Stimulated activated naive CD8-positive, alpha-beta T cell treated with anti-CD3 and anti-CD28 coated beads, Interleukin-15, Interleukin-2, amounts not matched to agents 100 U/mL and 50 U/mL, for 24 hours (primary cell): ENCODE data around the gene HHIP.

Experiments used
- ATAC-seq: fragments of 150-1000 bp; cut with Tn5 transposase; one replicate; pipeline ENCODE4 v1.10.0; 2021
- DNase-seq: peaks from one replicate; pipeline ENCODE4 v3.0.0; 2021

HHIP gene, protein sequence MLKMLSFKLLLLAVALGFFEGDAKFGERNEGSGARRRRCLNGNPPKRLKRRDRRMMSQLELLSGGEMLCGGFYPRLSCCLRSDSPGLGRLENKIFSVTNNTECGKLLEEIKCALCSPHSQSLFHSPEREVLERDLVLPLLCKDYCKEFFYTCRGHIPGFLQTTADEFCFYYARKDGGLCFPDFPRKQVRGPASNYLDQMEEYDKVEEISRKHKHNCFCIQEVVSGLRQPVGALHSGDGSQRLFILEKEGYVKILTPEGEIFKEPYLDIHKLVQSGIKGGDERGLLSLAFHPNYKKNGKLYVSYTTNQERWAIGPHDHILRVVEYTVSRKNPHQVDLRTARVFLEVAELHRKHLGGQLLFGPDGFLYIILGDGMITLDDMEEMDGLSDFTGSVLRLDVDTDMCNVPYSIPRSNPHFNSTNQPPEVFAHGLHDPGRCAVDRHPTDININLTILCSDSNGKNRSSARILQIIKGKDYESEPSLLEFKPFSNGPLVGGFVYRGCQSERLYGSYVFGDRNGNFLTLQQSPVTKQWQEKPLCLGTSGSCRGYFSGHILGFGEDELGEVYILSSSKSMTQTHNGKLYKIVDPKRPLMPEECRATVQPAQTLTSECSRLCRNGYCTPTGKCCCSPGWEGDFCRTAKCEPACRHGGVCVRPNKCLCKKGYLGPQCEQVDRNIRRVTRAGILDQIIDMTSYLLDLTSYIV

DNA sequence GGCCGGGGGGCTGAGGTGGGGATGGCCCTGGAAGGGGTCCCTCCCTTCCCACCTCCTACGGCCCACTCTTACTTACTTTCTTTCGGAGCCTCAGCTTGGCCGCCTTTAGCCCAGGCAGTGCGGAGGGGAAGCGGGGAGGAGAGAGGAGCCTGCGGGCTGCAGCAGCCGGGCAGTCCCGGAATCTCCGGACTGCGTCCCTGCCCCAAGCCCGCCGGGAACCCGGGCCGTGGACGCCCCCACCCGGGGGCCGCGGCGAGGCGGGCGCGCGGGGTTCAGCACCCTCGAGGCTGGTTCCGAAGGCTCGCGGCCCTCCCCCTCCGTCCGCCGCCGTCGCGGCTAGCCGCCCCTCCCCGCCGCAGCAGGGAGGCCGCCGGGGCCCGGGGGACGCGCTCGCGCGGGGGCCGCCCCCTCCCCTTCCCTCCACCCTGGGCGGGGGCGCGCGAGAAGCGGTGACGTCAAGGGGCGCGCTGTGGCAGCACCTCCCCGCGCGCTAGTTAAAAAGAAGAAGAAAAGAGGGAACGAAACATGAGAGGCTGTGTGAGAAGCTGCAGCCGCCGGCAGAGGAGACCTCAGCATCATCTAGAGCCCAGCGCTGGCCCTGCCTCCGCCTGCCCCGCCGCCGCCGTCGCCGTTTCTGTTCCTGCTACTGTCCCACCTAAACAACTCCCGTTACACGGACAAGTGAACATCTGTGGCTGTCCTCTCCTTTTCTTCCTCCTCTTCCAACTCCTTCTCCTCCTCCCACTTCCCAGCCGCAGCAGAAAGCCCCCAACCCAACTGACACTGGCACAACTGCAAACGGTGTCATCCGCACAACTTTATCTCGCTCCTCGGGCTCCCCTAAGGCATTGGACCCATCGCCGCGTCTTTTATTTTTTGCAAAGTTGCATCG is at the start of gene HHIP:
TSS of gene HHIP (plus strand) at position 526 of the 892 bp plus-strand sequence. CDS start 520 bp downstream, outside the sequence.
- DNase-seq (no peak), ATAC-seq (peak; percentile 28)

DNA sequence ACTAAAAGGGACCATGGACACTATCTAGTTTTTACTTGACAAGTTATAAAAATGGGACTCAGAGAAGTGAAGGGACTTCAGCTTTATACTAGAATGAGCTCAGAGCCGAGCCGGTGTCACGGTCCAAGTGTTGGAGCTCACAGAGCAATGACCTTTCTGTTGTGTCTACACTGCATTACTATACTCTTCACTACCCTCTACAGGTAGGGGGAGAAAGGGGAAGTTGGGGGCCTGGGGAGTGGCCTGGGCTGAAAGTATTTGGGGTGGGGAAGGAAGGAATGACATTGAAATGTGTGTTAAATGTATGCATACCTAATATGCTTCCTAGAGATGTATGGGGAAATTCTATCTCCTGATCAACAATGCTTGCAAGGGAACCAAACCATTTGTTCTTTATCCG is 48.8 kb upstream of the HHIP start:
- DNase-seq (no peak), ATAC-seq (no peak)

DNA sequence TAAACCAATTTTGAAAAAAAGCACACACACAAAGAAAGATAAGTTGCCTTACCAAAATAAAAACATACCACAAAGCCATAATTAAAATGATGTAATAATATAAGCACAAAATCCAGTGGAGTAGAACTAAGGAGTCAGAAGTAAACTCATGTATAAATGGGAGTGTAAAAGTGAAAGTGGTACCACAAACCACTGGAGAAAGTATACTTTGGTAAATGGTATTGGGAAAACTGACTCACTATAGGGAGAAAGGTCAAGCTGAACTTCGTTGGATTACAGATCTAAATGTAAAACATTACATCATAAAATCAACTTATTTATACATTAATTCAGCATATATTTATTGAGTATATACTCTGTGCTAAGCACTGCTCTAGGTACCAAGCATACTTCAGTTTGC is 46.3 kb upstream of the HHIP start:
- no peak for ATAC-seq
- DNase-seq, result no peak

DNA sequence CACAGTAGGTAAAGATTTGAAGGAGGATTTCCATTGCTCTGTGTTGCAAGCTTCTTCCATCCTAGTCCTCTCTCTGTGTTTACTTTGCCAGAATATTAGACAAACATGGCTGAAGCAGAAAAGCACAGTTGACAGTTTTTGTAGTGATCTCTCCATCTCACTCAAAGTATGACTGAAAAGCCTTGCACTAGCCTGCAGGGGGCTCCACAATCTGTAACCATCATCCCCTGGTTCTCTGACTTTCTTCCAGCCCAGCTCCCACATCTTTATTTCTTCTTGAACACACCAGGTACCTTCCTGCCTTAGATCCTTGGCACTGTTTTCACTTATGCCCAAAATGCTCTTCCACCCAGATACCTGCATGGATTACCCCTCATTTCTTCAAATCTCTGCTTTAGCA is 34.1 kb upstream of the HHIP start:
- ATAC-seq (no peak), DNase-seq (peak; percentile 8)

DNA sequence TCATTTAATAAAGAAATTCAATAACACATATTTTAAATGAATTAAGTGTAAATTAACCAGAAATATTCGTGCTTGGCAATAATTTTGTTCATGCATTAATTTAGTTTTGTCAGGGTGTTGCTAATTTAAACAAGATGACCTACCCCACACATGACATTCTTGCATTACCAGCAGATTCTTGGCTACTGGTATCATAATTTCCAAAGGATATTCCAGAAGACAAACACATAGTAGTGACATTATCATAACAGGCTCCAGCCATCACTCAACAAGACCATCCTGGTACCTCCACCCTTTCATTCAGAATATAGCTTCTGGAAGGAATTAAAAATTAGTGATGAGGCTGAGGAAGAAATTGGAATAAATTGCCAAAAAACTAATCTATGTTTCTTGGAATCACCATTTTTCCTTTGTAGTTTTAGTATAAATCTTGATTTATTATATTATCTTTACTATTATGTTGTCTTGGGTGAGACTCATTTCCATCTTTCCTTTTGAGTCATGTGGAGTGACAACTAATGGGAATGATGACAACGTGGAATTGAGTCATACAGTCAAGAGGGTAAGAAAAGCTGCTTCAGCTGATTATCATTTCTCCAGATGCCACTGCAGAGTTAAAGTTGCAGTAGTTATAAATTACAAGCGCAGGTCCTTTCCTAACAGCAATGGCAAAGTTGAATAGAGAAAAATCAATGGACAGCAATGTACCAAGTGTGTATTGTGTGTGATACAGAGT is 30.9 kb upstream of the HHIP start:
- DNase-seq (no peak), ATAC-seq (no peak)

DNA sequence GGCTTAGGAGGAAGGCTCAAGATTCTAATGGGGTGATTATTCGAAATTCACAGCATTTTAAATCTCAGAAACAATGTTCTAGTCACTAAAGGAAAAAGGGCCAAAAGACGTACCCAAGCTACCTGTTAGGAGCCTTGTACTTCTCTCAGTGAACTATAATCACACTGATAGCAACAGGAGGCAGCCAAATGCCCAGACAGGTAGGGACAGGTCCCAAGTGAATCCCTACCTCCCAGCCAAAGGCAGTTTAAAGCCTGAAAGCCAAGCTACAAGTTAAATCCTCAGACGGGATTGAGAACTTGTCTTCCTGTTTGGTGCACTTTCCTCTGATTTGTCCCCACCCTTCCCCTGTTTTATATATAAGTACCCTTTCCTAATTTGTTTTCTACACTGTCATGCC is 24.3 kb upstream of the HHIP start:
- DNase-seq (no peak), ATAC-seq (no peak)

DNA sequence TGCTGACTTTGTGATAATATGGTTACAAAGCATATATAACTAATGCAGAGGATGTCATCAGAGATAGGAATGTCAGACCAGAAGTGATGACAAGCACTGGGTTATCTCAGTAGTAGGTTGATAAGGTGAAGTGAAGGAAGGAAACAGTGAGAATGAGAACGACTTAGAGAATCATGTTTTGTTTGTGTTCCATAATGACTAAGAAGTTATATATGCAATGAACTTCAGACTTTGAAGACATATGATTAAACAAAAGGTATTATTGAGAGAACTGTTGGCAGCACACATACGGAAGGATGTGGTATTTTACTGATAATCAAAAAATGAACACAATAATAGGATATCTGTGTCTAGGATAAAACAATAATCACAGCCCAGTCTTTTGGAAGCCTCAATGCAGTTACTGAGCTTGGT is 18.3 kb upstream of the HHIP start:
- DNase-seq (no peak), ATAC-seq (no peak)

DNA sequence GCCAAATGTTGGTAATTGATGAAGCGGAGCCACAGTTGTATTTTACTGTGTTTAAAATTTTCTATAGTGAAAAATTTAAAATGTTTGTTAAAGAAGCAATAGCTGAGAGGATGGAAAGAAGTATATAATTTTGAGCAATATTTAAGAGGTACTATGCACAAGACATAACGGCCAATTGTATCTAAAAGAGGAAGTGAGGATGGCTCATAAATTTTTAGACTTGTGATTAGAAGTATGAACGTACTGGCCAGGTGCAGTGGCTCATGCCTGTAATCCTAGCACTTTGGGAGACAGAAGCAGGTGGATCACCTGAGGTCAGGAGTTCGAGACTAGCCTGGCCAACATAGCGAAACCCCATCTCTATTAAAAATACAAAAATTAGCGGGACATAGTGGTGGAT is 12.7 kb upstream of the HHIP start:
- DNase-seq, result no peak

DNA sequence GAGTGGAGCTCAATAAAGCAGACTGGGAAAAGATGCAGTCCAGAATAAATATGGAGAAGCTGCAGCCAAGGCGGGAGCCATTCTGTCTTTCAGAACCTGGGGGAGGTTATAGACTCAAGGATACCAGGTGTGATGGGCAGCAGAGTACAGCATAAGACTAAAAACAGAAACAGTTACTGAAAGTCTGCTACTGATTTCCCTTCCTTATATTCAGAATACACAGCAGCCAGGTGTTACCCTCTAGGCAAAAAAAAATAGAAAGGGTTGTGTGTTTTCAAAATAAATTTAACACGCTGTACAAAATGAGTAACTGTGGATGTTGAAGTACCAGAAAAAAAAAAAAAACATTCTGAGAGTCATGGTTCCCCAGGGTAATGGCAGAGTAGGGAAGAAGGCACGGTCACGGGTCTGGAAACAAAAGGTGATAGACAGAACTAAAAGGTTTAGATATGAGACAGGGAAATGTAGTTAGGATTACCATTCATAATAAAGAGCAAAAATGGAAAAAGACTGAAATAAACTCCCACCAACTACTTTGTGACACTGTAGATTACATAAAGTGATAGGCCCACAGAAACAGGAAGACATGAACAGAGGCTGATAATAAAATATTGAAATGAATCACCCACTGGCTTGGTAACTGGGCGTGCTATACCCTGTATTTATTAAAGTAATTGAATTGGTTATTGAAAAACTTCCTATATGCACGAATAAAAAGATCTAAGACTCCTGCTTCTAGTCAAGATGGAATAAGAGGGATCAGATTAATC is 10.8 kb upstream of the HHIP start:
- ATAC-seq (no peak), DNase-seq (no peak)

More for the DNA sequence above, 12.7 kb upstream of the HHIP start:
- ATAC-seq, result no peak

DNA sequence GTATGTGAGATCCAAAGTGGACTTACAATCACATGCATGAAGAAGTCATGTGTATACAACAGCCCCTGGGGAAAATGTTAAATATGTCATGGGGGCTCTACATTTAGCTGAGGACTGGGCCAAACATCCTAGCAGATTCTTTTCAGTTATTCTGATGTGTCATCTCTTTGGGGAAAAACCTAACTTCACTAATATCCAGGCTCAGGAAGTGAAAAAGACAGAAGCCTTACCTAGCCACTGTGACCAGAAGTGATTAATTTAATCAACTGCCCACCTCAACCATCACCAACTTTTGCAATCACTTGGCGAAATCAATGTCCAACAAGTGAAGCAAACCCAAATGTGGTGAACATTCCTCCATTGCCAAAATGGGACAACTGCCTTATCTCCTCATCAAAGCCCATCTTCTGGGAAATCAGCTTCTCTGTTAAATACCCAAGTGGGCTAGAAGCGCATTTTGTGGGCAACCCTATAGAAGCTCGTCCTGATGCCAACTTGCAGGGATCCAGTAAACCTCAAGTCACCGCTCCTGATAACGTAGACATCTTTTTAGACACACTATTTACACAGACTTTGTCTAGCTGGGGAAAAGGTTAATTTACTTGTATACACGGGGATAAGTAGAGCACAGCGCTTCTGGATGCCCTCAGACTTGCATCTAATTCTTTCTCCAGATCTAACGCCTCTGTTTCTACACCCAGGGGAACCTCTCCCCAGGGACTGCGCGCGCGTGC is 1.4 kb upstream of the HHIP start:
- ATAC-seq (no peak), DNase-seq (no peak)

DNA sequence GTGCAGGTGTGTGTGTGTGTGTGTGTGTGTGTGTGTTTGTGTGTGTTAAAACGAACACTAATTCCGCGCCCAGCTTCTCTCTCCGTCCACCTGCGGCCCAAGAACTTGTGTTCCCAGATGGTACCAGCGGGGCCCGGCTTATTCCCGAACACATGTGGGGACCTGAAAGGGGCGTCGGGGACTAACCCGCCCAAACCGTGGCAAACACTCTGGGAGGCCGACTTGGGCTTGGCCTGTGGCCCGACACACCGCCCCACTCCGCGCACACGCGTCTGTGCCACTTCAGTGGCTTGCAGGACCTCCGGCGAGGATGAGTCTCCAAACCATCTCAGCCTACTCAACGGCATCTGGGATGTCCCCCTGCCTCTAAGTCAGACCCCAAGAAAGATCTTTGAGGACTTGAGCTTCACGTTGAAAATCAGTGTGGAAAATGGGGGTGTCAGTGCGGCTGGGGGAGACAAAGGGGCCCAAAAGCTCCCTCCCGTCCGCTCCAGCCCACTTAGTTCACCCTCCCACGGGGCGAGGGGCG is 790 bp upstream of the HHIP start:
- DNase-seq, result no peak

DNA sequence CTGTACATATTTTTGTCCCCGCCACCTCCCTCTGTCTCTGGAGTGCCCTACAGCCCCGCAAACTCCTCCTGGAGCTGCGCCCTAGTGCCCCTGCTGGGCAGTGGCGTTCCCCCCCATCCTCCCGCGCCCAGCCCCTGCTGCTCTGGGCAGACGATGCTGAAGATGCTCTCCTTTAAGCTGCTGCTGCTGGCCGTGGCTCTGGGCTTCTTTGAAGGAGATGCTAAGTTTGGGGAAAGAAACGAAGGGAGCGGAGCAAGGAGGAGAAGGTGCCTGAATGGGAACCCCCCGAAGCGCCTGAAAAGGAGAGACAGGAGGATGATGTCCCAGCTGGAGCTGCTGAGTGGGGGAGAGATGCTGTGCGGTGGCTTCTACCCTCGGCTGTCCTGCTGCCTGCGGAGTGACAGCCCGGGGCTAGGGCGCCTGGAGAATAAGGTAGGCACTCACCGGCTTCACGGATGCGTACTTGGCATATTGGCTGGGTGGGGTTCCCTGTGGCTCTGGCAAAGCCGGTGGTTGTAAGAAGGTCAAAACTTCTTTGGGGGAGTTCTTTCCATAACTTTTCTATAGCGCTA is 653 bp downstream of the HHIP start:
- no peak for DNase-seq
- peak; percentile 41 for ATAC-seq

More for the DNA sequence above, 790 bp upstream of the HHIP start:
- no peak for ATAC-seq

DNA sequence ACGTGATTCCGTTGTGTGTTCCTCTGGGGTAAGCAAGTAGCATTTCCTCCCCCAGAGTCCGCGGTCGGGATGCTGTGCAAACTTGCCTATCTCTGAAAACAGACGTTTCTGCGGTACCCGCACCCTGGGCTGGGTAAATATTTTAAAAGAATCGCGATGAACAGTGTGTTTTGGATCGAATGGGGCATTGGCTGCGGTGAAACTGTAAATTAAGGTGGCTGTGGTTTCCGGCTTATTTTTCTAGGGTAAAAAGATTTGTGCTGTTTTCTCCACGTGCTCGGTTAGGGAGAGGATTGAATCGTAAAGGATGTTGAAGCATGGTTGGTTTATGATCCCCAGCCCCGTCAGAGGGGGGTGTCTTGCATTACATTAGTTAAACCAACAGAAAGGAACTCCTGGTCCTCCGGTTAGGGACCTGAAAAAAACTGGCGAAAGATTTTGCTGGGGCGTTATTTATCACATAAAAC is 1.2 kb downstream of the HHIP start:
- no peak for ATAC-seq
- DNase-seq, result no peak

DNA sequence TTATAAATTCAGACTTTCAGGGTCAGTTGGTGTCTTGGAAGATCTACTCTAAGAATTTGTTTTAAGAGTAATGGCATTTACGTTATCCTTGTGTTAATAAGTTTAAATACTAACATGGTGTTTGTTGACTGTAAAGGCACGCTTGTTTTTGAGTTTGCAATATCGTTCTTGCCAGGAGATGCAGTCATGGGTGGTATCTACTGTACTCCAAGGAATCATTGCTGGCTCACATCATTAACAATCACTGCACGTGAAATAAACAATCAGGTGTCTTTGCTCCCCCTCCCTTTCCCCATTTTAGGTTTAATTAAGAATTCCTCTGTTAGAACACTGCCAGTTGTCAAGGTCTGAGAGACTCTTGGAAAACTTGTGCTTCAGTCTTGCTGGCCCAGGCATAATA is 1.6 kb downstream of the HHIP start:
- ATAC-seq (no peak), DNase-seq (no peak)

DNA sequence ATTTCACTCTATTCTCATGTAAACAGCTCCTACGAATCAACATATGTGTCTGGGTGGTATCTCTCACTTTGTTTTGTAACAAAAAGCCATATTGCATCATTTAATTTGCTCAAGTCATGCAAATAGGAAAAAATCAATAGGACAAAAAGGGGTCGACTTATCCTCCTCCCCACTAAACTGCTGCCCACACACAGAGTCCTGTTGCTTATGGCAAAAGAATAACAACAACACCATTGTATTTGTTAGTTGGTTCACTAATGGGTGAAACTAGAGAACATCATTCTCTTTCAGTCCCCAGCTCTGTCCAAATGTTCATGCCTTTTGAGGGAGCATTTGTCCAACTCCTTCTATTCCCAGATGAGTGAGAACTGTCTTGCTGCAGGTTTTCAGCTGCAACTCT is 2.1 kb downstream of the HHIP start:
- ATAC-seq, result no peak
- DNase-seq, result no peak

DNA sequence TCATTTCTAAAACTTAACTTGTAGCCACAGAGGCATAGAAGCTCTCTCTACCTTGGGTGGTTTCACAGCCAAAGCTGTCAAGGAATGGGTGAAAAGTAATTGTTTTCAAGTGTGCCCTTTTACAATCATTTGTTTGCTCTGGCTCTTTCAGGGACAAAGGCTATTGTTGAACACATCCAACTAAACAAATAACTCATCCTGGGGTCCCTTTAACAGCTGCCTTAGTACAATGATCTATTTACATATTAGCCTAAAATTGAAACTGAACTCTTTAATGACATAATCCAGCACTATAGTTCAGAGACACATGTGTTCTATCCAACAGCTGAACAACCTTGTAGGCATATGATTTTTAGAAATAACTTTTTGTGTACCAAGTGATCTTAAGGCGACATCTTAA is 3.7 kb downstream of the HHIP start:
- ATAC-seq, result no peak
- no peak for DNase-seq

DNA sequence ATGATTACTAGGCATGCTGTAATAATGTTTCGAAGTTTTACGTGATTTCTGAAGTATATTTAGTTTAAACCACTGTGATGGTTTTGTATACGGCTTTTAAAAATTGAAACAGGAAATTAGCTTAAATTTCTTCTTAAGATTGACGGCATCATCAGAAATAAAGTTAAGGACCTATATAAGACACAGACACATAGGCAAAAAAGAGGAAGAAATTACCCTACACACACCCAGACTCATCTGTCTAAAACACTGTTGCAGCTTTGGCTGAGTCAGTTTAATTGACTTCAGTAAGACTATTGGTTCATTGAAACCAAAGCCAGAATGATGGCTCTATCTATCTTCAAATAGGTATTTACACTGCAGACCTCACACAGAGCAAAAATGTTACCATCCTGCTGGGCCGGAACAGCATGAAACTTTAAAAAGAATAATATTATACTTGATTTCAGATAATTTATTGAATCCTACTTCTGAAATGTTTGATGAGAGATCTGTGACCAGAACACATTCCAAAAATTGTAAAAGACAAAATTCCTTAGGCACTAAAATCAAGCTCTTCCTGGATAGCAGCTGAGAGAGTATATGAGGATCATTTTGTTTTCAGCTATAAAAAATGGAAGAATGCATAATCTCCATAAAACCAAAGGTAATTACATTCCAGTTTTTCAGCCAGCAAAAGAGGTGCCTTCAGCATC is 4.5 kb downstream of the HHIP start:
- no peak for ATAC-seq
- DNase-seq, result no peak

DNA sequence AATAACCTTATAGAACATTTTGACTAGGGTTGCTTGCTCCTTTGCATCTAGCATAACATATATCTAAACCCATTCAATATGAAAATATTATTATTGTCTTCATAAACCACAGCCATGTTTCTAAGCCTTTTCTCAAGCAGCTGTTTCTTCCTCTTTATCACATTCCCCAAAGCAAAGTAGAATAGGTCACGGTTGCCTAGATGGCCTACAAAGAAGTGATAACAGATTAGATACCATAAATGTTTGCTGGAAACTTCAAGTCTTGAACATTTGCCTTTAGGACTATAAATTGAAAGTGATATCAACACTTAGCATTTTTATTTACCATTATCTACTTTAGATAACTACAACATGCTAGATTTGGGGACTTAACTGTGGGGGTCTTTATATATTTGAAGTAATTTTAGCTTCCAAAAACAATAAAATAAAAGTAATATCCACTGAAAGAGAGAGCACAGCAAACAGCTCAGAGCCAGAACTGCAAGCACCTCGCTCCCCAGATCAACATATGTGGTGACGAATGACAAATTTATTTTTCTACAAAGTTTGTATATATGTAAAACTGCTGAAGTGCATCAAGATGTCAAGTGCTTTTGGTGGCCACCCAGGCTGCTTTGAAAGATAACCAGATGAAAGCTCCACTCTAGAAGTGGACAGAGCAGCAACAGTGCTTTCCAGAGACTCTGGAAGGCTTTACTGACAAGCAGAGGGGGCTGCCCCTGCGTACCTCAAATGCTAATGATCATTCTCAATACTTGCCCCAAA is 8.0 kb downstream of the HHIP start:
- ATAC-seq, result no peak
- DNase-seq, result no peak
